ENCODE data around the gene DST.
"Not testable (repeated sequence)": the region's sequence is repeated elsewhere in the genome, so short reads cannot be mapped to it uniquely, and the experiment has no call there.

Gene DST

GRCh38 chr6:56663344-56663743 is 20.7 kb upstream of the DST start:
- no peak for DNase-seq (ENCODE audit: low read depth in 2 of 2)

DNA sequence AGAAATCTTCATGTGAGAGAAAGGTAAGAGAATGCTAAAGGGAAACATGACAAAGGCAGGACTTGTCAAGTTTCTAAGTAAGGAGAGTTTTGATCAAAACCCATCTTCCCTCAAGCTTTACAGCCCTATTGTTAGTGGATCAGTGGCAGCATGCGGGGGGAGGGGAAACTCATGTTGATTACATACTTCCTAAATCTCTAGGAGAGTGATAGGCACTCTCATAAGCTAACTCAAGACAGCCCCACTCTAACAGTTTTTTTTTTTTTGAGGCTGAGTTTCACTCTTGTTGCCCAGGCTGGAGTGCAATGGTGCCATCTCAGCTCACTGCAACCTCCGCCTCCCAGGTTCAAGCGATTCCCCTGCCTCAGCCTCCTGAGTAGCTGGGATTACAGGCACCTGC is 18.6 kb upstream of the DST start:
- not testable (repeated sequence) for DNase-seq (ENCODE audit: low read depth in 2 of 2)

DNA sequence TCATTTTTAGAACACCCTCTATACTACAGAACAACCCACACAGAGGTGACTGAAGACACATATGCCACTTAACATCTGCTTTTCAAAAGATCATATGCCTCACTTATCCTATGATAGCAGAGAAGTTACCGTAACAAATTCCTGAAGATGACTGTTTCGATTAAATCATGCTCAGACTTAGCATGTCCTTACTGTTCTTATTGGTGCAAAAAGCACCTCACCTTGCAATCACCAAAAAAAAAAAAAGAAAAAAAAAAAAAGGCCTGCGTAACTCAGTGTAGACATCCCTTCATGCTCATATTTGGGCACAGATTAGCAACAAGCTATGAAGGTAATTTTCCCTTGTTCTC is 17.7 kb upstream of the DST start:
- no peak for DNase-seq (ENCODE audit: low read depth in 2 of 2)

DNA sequence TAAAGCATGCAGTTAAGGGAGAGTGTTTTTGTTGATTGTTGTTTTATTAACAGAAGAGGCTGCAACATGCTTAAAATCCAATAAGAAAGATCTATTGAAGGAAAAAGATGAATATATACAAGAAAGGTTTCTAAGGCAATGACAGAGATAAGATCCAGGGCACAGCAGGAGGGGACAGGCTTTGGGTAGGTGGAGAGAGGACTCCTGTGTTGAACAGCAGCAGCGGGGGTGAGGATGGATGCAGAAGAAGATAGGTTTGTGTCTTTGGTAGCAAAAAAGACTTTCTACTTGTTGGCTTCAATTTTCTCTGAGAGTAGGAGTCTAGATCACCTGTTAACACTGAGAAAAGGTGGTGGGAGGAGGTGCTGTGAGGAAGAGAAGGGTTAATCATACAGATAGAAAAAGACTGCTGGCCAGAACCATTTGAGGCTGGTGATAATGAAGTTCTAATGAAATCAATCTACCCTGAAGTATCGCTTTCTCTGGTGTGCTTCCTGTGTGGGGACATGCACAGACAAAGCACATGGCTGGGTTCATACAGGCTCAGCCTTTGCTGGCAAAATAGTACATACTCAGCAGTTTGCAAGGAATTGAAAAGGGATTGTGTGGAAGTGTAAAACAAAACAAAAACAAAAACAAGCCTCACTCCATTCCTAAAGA is 17.2 kb upstream of the DST start:
- no peak for DNase-seq (ENCODE audit: low read depth in 2 of 2)

DNA sequence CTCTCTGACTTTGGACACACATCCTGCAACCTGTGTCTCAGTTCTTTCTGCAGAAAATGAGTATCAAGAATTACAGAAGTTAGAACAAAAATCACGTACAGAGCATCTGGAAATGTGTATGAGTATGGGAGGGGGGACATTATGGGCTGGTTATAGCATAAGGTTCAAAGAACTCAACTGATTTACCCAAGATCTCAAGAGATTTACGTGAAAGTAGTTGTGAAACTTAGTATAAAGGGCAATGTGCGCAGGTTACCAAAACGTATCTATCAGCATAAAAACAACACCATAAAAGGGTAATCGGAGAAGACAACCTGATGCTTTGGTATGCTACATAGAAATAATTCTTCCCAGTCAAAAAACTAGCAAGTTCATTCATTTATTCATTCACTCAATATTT is 15.6 kb upstream of the DST start:
- DNase-seq (ENCODE audit: low read depth in 2 of 2), result no peak

- DNase-seq (ENCODE audit: low read depth in 2 of 2), result no peak
Observed at GRCh38 chr6:56657354-56657753, 14.7 kb upstream of the DST start.

DNA sequence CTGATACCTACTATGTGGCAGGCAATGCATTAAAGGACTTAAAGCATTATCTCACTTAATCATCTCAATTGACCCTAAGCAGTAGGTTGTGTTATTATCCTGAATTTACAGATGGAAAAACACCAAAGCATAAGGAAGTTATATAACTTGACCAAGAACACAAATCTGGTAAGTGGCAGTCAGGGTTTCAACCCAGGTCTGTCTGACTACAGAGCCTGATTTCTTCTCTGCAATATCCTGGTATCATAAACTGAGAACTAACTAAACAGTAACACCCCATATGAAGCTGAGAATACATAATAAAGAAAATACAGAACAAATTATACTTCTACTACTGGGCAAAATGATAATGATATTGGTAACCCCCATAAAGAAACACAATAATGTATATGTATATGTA is 13.8 kb upstream of the DST start:
- no peak for DNase-seq (ENCODE audit: low read depth in 2 of 2)

GRCh38 chr6:56655996-56656395 is 13.3 kb upstream of the DST start:
- no peak for DNase-seq (ENCODE audit: low read depth in 2 of 2)

DNA sequence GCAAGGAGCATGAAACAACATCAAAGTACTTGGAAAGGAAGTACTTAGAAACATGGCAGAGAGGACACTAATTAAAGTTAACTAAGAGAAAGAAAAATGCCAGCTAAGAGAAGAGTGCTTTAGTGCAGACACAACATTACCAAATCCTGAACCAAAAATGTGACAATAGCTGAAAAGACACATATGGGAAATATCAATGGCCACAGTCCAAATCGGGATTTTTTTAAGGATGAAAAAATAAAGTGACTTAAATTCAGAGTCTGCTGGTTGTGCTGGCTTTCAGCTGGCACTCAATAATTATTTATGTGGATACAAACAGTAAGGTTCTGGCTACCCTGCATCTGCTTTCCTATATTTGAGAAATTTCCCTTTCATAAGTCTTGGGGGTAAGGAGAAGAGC is 12.6 kb upstream of the DST start:
- DNase-seq (ENCODE audit: low read depth in 2 of 2), result no peak

DNA sequence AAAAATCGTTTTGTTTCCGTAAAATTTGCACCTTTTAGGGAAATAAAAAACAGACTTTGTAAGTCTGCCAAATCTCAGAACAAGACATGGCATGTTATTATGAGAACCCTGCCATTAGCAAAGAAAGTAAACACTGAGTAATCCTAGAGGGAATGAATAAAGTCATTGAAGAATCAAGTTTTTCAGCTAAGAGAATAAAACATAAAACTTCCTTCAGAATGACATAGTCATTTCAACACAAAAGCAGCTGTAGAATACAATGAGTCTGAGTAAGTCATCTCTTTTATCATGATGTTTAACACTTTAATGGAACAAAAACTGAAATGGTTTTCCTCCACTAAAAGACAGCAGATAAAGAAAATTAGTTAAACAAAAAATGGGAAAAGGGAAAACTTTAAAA is 10.3 kb upstream of the DST start:
- no peak for DNase-seq (ENCODE audit: low read depth in 2 of 2)

DNA sequence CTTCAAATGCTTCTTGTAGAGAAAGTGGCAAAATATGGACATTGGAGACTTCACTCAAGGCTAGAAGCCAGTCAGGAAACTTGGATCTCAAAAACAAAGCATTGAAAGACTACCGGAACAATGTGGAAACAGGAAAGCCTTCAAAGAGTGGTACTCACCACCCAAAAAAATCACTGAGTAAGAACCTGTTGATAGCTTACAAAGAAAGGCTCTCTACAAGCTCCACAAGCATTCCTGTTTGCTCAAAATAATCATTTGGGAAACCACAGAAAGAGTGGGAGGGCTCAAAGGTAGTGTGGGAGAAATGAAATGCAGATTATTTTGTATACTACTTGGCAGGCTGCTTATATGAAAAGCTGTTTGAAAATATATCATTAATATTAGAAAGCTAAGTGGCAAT is 9.5 kb upstream of the DST start:
- DNase-seq (ENCODE audit: low read depth in 2 of 2), result no peak

GRCh38 chr6:56650191-56650590 is 7.5 kb upstream of the DST start:
- no peak for DNase-seq (ENCODE audit: low read depth in 2 of 2)

GRCh38 chr6:56649782-56650181 is 7.1 kb upstream of the DST start:
- no peak for DNase-seq (ENCODE audit: low read depth in 2 of 2)

- DNase-seq (ENCODE audit: low read depth in 2 of 2), result no peak
Observed at GRCh38 chr6:56649053-56649769, 6.5 kb upstream of the DST start.

DNA sequence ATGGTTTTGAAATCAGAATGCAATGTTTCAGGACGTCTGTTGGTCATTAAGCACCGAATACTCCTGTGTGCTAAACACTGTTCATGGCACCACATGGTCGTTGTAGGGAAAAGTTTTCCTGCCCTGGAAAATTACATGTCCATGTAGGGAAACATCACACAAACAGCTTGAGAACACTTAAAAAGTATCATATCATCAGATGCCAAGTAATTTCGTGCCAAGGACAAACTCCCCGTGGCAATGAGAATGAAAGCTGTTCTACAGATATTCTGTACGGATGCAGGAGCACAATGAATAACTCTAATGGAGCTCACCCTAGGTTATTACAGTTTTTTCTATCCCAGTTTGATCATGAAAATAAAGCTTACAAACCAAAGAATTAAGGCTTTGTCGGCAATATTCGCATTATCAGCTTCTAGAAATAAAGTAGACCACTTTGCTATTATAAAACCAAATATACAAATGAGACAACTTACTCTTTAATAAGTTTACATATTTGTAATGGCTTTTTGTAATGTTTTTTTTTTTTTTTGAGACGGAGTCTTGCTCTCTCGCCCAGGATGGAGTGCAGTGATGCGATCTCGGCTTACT is 4.6 kb upstream of the DST start:
- no peak for DNase-seq (ENCODE audit: low read depth in 2 of 2)

DNA sequence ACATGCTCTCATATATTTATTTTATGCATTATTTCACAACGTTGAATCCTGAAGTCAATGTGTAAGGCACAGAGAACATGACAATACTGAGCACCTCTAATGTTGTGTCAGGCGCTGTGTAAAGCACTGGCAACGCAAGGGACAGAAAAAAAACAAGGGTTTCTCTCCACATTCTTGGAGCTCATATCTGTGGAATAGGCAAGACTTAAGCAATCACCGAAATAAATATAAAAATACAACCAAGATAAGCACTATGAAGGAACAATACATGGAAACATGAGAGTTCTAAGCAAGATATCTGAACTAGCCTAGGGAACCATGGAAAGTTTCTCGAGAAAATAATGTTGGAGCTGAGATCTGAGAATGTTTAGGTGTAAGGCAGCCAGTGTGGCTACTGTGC is 1.7 kb upstream of the DST start:
- no peak for DNase-seq (ENCODE audit: low read depth in 2 of 2)

DNA sequence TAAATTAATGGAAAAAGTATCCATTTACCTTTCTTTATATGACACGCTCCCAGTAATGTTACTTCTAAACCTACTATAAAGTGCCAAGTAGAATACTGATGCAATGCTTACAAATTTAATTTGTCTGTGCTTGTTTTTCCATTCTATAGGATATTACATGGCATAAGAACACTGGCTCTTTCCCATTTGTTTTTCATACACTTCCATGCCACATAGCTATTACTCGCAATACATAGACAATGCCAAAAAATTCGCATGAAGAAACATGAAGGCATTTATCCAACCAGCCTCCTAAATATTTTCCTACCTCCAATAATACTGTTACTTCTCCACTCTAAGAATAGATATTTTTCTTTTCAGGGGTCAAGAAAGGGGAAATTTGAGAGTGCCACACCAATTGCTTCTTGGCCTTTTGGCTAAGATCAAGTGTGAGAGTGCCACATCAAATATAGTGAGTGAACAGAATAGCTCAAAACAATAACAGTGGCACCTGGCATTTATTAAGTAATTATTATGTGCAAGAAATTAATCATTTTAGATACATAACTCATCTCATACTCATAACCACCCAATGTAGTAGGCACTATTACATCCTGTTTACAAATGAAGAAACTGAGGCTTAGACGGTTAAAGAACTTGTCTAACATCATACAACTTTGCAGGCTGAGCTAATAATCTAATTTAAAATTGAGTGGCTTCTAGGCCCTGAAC is 845 bp upstream of the DST start:
- DNase-seq (ENCODE audit: low read depth in 2 of 2), result no peak

DNA sequence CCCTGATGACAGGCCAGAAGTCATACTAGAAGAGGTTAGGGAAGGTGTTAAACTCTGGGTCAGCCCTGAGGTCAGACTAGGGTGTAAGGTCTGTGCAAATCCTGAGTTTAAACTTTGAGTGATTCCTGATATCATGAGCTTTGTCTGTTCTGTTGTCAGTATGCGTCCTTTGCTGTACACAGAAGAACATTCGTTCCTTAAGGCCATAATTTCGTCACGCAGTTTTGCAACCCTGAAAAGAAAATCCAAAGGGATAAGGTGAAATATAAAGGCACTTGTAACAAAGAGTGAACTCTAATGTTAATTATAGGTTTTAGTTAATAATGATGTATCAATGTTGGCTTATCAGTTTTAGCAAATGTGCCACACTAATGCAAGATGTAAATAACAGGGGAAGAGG is 2.3 kb downstream of the DST start:
- DNase-seq (ENCODE audit: low read depth in 2 of 2), result no peak

DNA sequence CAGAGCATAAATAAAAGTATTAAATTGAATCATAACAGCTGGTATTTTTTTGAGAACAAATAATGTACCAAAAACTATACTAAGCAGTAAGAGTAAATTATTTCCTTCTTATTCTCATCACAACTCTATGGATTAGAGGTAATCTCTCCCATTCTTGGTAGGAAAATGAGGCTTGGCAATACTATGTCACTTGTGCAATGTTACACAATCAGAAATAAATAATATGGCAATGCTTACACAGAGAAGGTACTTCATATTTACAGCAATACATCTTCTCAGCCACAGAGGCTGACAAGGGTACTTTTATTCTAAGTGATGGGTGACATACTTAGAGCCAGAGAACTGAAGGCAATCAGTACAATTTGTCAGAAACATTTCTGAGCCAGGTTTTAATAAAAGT is 3.9 kb downstream of the DST start:
- DNase-seq (ENCODE audit: low read depth in 2 of 2), result no peak

GRCh38 chr6:56637640-56638039 is 5.0 kb downstream of the DST start:
- no peak for DNase-seq (ENCODE audit: low read depth in 2 of 2)

GRCh38 chr6:56628105-56628504 is 14.6 kb downstream of the DST start:
- no peak for DNase-seq (ENCODE audit: low read depth in 2 of 2)

- DNase-seq (ENCODE audit: low read depth in 2 of 2), result no peak
Observed at GRCh38 chr6:56625356-56625755, 17.3 kb downstream of the DST start.

- no peak for DNase-seq (ENCODE audit: low read depth in 2 of 2)
Observed at GRCh38 chr6:56624728-56625069, 18.0 kb downstream of the DST start.

All from stimulated activated CD4-positive, alpha-beta T cell treated with anti-CD3 and anti-CD28 coated beads, Interleukin-1b, Interleukin-23, amount 100 ng/mL, for 4 hours (primary cell).